Measurements from ENCODE around the gene COL6A1. TPM values are rescaled to one million over a fixed set of nuclear protein-coding genes. Genes with fewer than 3 reads are reported as not detected.

Gene COL6A1
- total and polyA plus RNA-seq, 2 of the 4 experiments (the other 2 are of a cell fraction): 173 to 1,578 TPM

- POLR2A ChIA-PET (ENCODE audit: unreplicated experiment): interaction anchor here (0.5 to 0.9 kb wide), 2 partner anchors 89 to 121 kb away, joined by 3 read pairs; no protein-coding TSS in a partner anchor
- BruUV-seq (replicated peaks): no TSS peak
- H3K9me1 ChIP-seq (ENCODE audit: insufficient read depth, low read length): no peaks in the 10 kb centered on the region
- H3K4me2 ChIP-seq (ENCODE audit: low read depth, low read length): peak overlapping the region; percentile 5; the same call in 1 of the 2 replicates
- dilution Hi-C loops (cut with HindIII; ENCODE audit: low sequenced_read_pairs, unreplicated experiment) (no loop called here), in situ Hi-C loops (cut with MboI; ENCODE audit: low sequenced_read_pairs) (loop anchor here (5.0 kb wide), 1 partner anchor 121 kb away; no protein-coding TSS in a partner anchor), intact Hi-C loops (cut with micrococcal nuclease) (loop anchor here (2.0 to 10.0 kb wide), 4 partner anchors 127 to 353 kb away; partner anchors contain the start of genes C21orf58, COL6A2, MCM3AP and PCNT)
- H2AK5ac ChIP-seq (ENCODE audit: low read depth, low read length): peak overlapping the region; percentile 99
- H3K36me3 ChIP-seq (ENCODE audit: control insufficient read depth, insufficient read depth, low read length): no peaks in the 10 kb centered on the region
- peak overlapping the region; percentile 84 for H3K18ac ChIP-seq (ENCODE audit: low read depth, low read length)
- peak overlapping the region; percentile 93 for H4K91ac ChIP-seq (ENCODE audit: insufficient read depth, low read depth, low read length)
- H3K23ac ChIP-seq (ENCODE audit: low read depth, low read length): peak overlapping the region; percentile 82
- ATAC-seq (ENCODE audit: low read depth) (peak; percentile 3), DNase-seq (peak; percentile 87)
- CTCF ChIA-PET: interaction anchor here (0.8 to 1.9 kb wide), 5 partner anchors 18 to 171 kb away, joined by 3 to 5 read pairs (median 3); no protein-coding TSS in a partner anchor
- peak overlapping the region; percentile 100 for H3K4ac ChIP-seq (ENCODE audit: low read depth, low read length)
- H4K8ac ChIP-seq (ENCODE audit: low read depth in 2 of 2, low read length in 2 of 2): peak overlapping the region; percentile 67 to 93
- peaks cover 44% of the 10 kb centered on the region for H3K4me1 ChIP-seq (ENCODE audit: control insufficient read depth, insufficient read depth, low read length)
- peaks cover 0 to 22% of the 10 kb centered on the region in 2 experiments; a peak in 1 of 4 replicates for H3K79me1 ChIP-seq (ENCODE audit: low read depth in 1 of 2, low read length in 2 of 2)
- H3K56ac ChIP-seq (ENCODE audit: extremely low read depth, insufficient read depth, low read length): no peak overlapping the region; the same call in 1 of the 2 replicates
- H2BK20ac ChIP-seq (ENCODE audit: low read depth, low read length): peak overlapping the region; percentile 88
- peak overlapping the region; percentile 52 for H3K9ac ChIP-seq (ENCODE audit: low read depth, low read length)
- peak overlapping the region; percentile 83 for H2BK5ac ChIP-seq (ENCODE audit: low read depth, low read length, poor library complexity, severe bottlenecking)
- peak overlapping the region; percentile 83 for H4K5ac ChIP-seq (ENCODE audit: low read depth, low read length)
- H3K27me3 ChIP-seq (ENCODE audit: control insufficient read depth, insufficient read depth, low read length): no peaks in the 10 kb centered on the region
- peak overlapping the region; percentile 91 for H3K27ac ChIP-seq (ENCODE audit: insufficient read depth, low read length)
- H3K14ac ChIP-seq (replicated peaks; ENCODE audit: low read depth, low read length): peak overlapping the region; percentile 92
- H3K4me3 ChIP-seq (ENCODE audit: insufficient read depth, low read depth, low read length): no peak overlapping the region
- peak overlapping the region; percentile 98 for H2BK120ac ChIP-seq (ENCODE audit: low read depth, low read length)
- H2AK9ac ChIP-seq (replicated peaks; ENCODE audit: low read depth, low read length, poor library complexity): peak overlapping the region; percentile 100
- H4K20me1 ChIP-seq (ENCODE audit: insufficient read depth, low read length): no peaks in the 10 kb centered on the region
- WGBS, 2 experiments (ENCODE audit: extremely low coverage in 2 of 2, insufficient read length in 1 of 2): 33% methylated on average over 6 of the region's 20 CpGs; no CpG with 5 or more reads in 1 of the 2 experiments
- H2BK15ac ChIP-seq (ENCODE audit: low read depth, low read length): peak overlapping the region; percentile 62; the same call in 2 of the 3 replicates
- peak overlapping the region; percentile 89 for H2AFZ ChIP-seq (replicated peaks; ENCODE audit: low read length, poor library complexity)
- TF ChIP-seq SMC3 (IDR thresholded peaks at IDR 0.05; ENCODE audit: low read depth, low read length): no peak
- TF ChIP-seq MXI1 (IDR thresholded peaks at IDR 0.05; ENCODE audit: borderline replicate concordance, low read depth, low read length): no peak
- no peak for TF ChIP-seq CEBPB (IDR thresholded peaks at IDR 0.05; ENCODE audit: low read depth, low read length)
- TF ChIP-seq POLR2A (IDR thresholded peaks at IDR 0.05; ENCODE audit: low read depth, low read length): no peak
- TF ChIP-seq, protein P1, sequence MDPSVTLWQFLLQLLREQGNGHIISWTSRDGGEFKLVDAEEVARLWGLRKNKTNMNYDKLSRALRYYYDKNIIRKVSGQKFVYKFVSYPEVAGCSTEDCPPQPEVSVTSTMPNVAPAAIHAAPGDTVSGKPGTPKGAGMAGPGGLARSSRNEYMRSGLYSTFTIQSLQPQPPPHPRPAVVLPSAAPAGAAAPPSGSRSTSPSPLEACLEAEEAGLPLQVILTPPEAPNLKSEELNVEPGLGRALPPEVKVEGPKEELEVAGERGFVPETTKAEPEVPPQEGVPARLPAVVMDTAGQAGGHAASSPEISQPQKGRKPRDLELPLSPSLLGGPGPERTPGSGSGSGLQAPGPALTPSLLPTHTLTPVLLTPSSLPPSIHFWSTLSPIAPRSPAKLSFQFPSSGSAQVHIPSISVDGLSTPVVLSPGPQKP (IDR thresholded peaks at IDR 0.05; ENCODE audit: borderline replicate concordance, low read depth, low read length): no peak
- no peak for TF ChIP-seq RCOR1 (IDR thresholded peaks at IDR 0.05; ENCODE audit: insufficient replicate concordance, low read length)
- no peak for TF ChIP-seq CTCF (conservative IDR thresholded peaks at IDR 0.05; ENCODE audit: low read depth, low read length)
- no peak for TF ChIP-seq MAZ (IDR thresholded peaks at IDR 0.05; ENCODE audit: borderline replicate concordance, low read depth, low read length)
- TF ChIP-seq RFX5 (IDR thresholded peaks at IDR 0.05; ENCODE audit: low read depth, low read length): no peak
- no peak for TF ChIP-seq MAFK (IDR thresholded peaks at IDR 0.05; ENCODE audit: low read depth, low read length)
- no peak for TF ChIP-seq FOS (IDR thresholded peaks at IDR 0.05; ENCODE audit: low read depth, low read length)
- TF ChIP-seq NFE2L2 (IDR thresholded peaks at IDR 0.05; ENCODE audit: low read depth, low read length): no peak
- H3K9me3 ChIP-seq (ENCODE audit: control insufficient read depth, insufficient read depth, low read length): no peaks in the 10 kb centered on the region
Measured at GRCh38 chr21:45971616-45972352, 9.8 kb upstream of the COL6A1 start.

Measured in IMR-90 (cell line).